Measurements from ENCODE around the gene TSHZ3.

TSHZ3 gene

GRCh38 chr19:31332096-31332495 lies 17.1 kb downstream of the TSHZ3 start:
- TF ChIP-seq, protein P1, sequence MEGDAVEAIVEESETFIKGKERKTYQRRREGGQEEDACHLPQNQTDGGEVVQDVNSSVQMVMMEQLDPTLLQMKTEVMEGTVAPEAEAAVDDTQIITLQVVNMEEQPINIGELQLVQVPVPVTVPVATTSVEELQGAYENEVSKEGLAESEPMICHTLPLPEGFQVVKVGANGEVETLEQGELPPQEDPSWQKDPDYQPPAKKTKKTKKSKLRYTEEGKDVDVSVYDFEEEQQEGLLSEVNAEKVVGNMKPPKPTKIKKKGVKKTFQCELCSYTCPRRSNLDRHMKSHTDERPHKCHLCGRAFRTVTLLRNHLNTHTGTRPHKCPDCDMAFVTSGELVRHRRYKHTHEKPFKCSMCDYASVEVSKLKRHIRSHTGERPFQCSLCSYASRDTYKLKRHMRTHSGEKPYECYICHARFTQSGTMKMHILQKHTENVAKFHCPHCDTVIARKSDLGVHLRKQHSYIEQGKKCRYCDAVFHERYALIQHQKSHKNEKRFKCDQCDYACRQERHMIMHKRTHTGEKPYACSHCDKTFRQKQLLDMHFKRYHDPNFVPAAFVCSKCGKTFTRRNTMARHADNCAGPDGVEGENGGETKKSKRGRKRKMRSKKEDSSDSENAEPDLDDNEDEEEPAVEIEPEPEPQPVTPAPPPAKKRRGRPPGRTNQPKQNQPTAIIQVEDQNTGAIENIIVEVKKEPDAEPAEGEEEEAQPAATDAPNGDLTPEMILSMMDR (IDR thresholded peaks at IDR 0.05; ENCODE audit: control extremely low read depth, extremely low read depth, low read depth, missing control alignments): no peak
- no peak for DNase-seq (ENCODE audit: extremely low spot score)
- POLR2A ChIA-PET: no interaction called here
- CTCF ChIA-PET: no interaction called here

GRCh38 chr19:31331536-31331935 lies 17.7 kb downstream of the TSHZ3 start:
- DNase-seq (ENCODE audit: extremely low spot score): no peak
- POLR2A ChIA-PET: no interaction called here
- CTCF ChIA-PET: no interaction called here
- TF ChIP-seq, protein P1 (IDR thresholded peaks at IDR 0.05; ENCODE audit: control extremely low read depth, extremely low read depth, low read depth, missing control alignments): no peak

GRCh38 chr19:31330761-31331160 lies 18.5 kb downstream of the TSHZ3 start:
- TF ChIP-seq, protein P1 (IDR thresholded peaks at IDR 0.05; ENCODE audit: control extremely low read depth, extremely low read depth, low read depth, missing control alignments): no peak
- POLR2A ChIA-PET: no interaction called here
- CTCF ChIA-PET: no interaction called here
- no peak for DNase-seq (ENCODE audit: extremely low spot score)

- ChIA-PET POLR2A (no interaction called here), CTCF (interaction anchor here (0.7 to 0.8 kb wide), 2 partner anchors 43 to 626 kb away, joined by 3 read pairs; no protein-coding TSS in a partner anchor)
- TF ChIP-seq, protein P1 (IDR thresholded peaks at IDR 0.05; ENCODE audit: control extremely low read depth, extremely low read depth, low read depth, missing control alignments): no peak
- DNase-seq (ENCODE audit: extremely low spot score): no peak
Measured at GRCh38 chr19:31330237-31330636, 19.0 kb downstream of the TSHZ3 start.

DNA sequence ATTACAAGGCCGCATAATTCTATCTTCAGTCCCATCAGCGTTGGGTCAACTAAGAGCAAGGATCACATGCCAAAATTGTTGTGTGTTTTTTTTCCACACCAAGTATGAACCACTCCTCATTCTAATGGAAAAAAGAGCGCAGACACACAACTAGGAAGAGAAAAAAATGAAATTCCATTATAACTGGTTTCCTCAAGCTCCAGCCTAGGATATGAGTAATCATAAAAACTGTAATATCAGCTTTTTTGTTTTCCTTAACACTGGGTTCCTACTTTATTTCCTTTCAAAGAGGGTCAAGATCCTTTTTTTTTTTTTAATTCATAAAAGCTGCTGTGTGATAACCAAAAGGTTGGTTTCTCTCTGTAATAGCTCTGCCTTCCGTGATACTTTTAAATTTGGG lies 19.4 kb downstream of the TSHZ3 start:
- TF ChIP-seq, protein P1 (IDR thresholded peaks at IDR 0.05; ENCODE audit: control extremely low read depth, extremely low read depth, low read depth, missing control alignments): no peak
- CTCF ChIA-PET: interaction anchor here (0.7 to 0.8 kb wide), 2 partner anchors 44 to 626 kb away, joined by 3 read pairs; no protein-coding TSS in a partner anchor
- POLR2A ChIA-PET: no interaction called here
- no peak for DNase-seq (ENCODE audit: extremely low spot score)

DNA sequence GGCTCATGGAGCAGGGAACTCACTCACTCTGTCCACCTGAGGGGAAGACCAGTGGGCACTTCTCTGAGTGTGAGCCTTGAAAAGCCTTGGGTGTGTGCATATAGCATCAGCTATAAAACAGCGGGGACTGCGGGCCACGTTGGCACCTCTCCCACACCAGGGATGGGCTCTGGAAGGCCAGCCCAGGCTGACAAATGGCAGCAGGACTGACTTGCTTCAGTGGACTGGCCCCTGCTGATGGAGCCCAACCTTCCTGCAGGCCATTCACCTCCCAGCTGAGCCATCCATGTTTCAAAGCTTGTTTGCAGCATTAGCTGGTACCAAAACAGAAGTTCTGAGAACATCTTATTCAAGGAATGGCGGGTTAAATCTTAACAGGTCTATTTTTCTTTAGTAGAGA lies 21.0 kb downstream of the TSHZ3 start:
- ChIA-PET CTCF (interaction anchor here (1.0 kb wide), 1 partner anchor 16 kb away, joined by 3 read pairs; no protein-coding TSS in a partner anchor), POLR2A (no interaction called here)
- no peak for DNase-seq (ENCODE audit: extremely low spot score)
- TF ChIP-seq, protein P1 (IDR thresholded peaks at IDR 0.05; ENCODE audit: control extremely low read depth, extremely low read depth, low read depth, missing control alignments): no peak
